ENCODE results near the gene TRA2B.

The TRA2B gene

GRCh38 chr3:185937689-185938374, at the start of gene TRA2B:
Gene TRA2B, minus strand, starts transcription at chr3:185938014. Its CDS starts 154 bp downstream, at chr3:185937860.
- DNase-seq = peak; percentile 99

- no peak for DNase-seq
Observed at GRCh38 chr3:185986198-185986777, 48.5 kb upstream of the TRA2B start.

GRCh38 chr3:185984203-185984602, 46.4 kb upstream of the TRA2B start:
- DNase-seq = no peak

GRCh38 chr3:185983495-185984141, 45.8 kb upstream of the TRA2B start:
- peak; percentile 69 for DNase-seq

GRCh38 chr3:185982632-185983031, 44.8 kb upstream of the TRA2B start:
- DNase-seq = no peak

- no peak for DNase-seq
Observed at GRCh38 chr3:185981621-185982020, 43.8 kb upstream of the TRA2B start.

GRCh38 chr3:185979721-185980121, 41.9 kb upstream of the TRA2B start:
- DNase-seq = no peak

GRCh38 chr3:185978516-185978915, 40.7 kb upstream of the TRA2B start:
- no peak for DNase-seq

- no peak for DNase-seq
Observed at GRCh38 chr3:185977679-185978040, 39.8 kb upstream of the TRA2B start.

- peak; percentile 88 for DNase-seq
Observed at GRCh38 chr3:185976977-185977678, 39.3 kb upstream of the TRA2B start.

GRCh38 chr3:185976100-185976499, 38.3 kb upstream of the TRA2B start:
- no peak for DNase-seq

- DNase-seq = no peak
Observed at GRCh38 chr3:185971579-185971978, 33.8 kb upstream of the TRA2B start.

GRCh38 chr3:185968168-185968567, 30.4 kb upstream of the TRA2B start:
- DNase-seq = no peak

GRCh38 chr3:185966655-185967054, 28.8 kb upstream of the TRA2B start:
- no peak for DNase-seq

GRCh38 chr3:185965496-185965895, 27.7 kb upstream of the TRA2B start:
- no peak for DNase-seq

- no peak for DNase-seq
Observed at GRCh38 chr3:185961675-185962232, 23.9 kb upstream of the TRA2B start.

- no peak for DNase-seq
Observed at GRCh38 chr3:185960522-185961288, 22.9 kb upstream of the TRA2B start.

GRCh38 chr3:185959609-185960521, 22.1 kb upstream of the TRA2B start:
- DNase-seq = no peak

GRCh38 chr3:185958626-185959025, 20.8 kb upstream of the TRA2B start:
- DNase-seq = no peak

GRCh38 chr3:185956244-185956643, 18.4 kb upstream of the TRA2B start:
- no peak for DNase-seq

GRCh38 chr3:185954366-185954723, 16.5 kb upstream of the TRA2B start:
- DNase-seq = no peak

- DNase-seq = no peak
Observed at GRCh38 chr3:185950728-185951127, 12.9 kb upstream of the TRA2B start.

All from CD4-positive, alpha-beta T cell treated with Interleukin-17A for 4 hours (primary cell).